Activated T-helper 17 cell treated with anti-CD3 and anti-CD28 coated beads, Interleukin-2, amount 50 U/mL, for 72 hours (primary cell): Measurements from ENCODE around the gene UBE4A. TPM values are rescaled to one million over a fixed set of nuclear protein-coding genes. Genes with fewer than 3 reads are reported as not detected.
A peak's percentile ranks its signal among the peaks of the same experiment; 100 is the strongest.

Experiments used
- ATAC-seq: fragments of 150-1000 bp; cut with Tn5 transposase; replicated peaks from 2 replicates; pipeline ENCODE4 v1.10.0; 2021; ENCODE audit warnings: mild to moderate bottlenecking, moderate library complexity
- H3K27ac Mint-ChIP-seq: one replicate; pipeline ENCODE4 v1.8.0; 2022; ENCODE audit warnings: mixed read lengths
- H3K27me3 Mint-ChIP-seq: one replicate; pipeline ENCODE4 v1.8.0; 2022; ENCODE audit warnings: mixed read lengths
- H3K36me3 Mint-ChIP-seq: one replicate; pipeline ENCODE4 v1.8.0; 2022; ENCODE audit warnings: low read depth, mild to moderate bottlenecking, mixed read lengths
- H3K4me1 Mint-ChIP-seq: one replicate; pipeline ENCODE4 v1.8.0; 2022; ENCODE audit warnings: mixed read lengths
- H3K4me3 Mint-ChIP-seq: one replicate; pipeline ENCODE4 v1.8.0; 2022; ENCODE audit warnings: mild to moderate bottlenecking, mixed read lengths
- H3K9me3 Mint-ChIP-seq: one replicate; pipeline ENCODE4 v1.8.0; 2022; ENCODE audit warnings: mixed read lengths
- total RNA-seq, 2 donors: library from RNA; stranded (reverse); gene quantifications; one replicate each; pipeline ENCODE4 v1.2.3, GENCODE V29; 2022

The UBE4A gene
- total RNA-seq, 2 donors from 2014 or later, result 40.9 to 48.3 TPM

DNA sequence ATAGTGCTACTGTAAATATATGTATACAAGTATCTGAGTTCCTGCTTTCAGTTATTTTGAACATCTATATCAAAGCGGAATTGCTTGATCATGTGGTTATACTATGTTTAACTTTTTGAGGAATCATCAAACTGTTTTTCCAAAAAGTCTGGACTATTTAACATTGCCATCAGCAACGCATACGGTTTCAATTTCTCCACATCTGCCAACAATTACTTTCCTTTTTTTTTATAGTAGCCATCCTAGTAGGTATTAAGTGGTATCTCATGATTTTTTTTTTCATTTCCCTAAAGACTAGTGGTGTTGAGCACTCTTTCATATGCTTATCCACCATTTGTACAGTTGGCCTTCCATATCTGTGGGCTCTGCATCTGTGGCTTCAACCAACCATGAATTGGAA, 1.3 kb upstream of the UBE4A start:
- Mint-ChIP-seq H3K36me3 (peaks cover 51% of the 10 kb centered on the region), H3K4me1 (peaks cover 26% of the 10 kb centered on the region), H3K27me3 (no peaks in the 10 kb centered on the region), H3K27ac (peak overlapping the region; percentile 99), H3K4me3 (peak overlapping the region; percentile 100), H3K9me3 (no peaks in the 10 kb centered on the region)
- no peak for ATAC-seq

DNA sequence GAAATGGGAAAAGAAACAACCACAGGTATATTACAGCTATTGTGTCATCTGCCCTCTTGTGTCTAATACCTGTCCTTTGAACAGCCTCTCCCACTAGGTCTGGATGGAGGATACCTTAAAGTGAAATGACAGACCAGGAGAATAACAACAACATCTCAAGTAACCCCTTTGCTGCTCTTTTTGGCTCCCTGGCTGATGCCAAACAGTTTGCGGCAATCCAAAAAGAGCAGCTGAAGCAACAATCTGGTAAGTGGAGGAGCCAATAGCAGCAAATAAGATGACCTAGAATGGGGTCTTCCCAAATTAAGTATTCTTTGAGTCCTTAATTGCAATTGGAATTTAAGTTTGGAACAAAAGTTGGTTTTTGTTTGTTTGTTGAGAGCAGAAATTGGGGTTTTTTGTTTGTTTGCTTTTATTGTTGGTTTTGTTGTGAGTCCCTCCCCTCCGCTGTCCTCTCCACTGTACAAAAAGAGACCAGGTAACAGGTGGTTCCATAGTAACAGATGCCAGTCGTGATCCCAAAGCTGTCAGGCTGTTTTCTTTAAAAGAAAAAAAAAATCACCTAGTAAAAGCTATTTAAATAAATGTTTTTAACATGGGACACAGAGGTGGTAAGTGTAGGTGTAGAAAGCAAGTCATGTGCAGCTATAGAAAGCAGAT, 5.7 kb downstream of the UBE4A start:
- no peak for ATAC-seq
- Mint-ChIP-seq H3K9me3 (no peaks in the 10 kb centered on the region), H3K27ac (peak overlapping the region; percentile 42), H3K36me3 (peaks cover 91% of the 10 kb centered on the region), H3K4me1 (peaks cover 15% of the 10 kb centered on the region), H3K27me3 (no peaks in the 10 kb centered on the region), H3K4me3 (no peak overlapping the region)

DNA sequence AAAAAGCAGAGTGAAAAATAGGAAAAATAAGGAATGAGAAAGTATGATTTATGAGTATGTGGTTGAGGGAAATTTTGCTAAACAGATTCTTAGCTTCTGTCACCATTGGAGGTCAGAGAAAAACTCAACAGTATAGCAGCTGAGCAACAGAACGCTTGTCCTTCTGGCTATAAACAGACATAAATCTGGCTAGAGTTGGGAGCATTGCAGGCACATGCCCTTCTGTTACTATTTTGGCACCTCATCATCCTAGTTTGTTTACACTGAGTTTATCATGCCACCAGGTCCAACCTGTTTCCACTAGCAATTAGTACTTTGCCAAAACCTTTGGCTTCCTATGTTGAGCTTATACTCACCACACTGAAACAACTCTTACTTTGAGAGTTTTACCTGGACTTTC, 6.9 kb downstream of the UBE4A start:
- ATAC-seq, result no peak
- H3K9me3 Mint-ChIP-seq, result no peaks in the 10 kb centered on the region
- peaks cover 100% of the 10 kb centered on the region for H3K36me3 Mint-ChIP-seq
- peaks cover 14% of the 10 kb centered on the region for H3K4me1 Mint-ChIP-seq
- H3K27ac Mint-ChIP-seq, result no peak overlapping the region
- no peaks in the 10 kb centered on the region for H3K27me3 Mint-ChIP-seq
- no peak overlapping the region for H3K4me3 Mint-ChIP-seq

DNA sequence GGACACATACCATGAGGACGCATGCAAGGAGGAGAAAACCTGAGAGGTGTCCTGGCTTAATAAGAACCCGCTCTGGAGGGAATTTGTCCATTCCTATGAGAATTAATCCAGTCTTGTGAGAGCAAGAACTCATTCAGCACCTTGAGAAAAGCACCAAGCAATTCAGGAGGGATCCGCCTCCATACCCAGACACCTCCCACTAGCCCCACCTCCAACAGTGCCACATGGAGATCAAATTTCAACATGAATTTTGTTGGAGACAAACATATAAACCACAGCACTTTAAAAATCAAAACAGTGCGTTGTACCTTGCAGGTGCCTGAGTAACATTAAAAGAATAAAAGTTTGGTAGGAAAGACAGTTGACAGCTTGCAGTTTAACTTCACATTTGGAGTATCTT, 11.4 kb downstream of the UBE4A start:
- H3K27ac Mint-ChIP-seq, result no peak overlapping the region
- H3K9me3 Mint-ChIP-seq, result no peaks in the 10 kb centered on the region
- no peak overlapping the region for H3K4me3 Mint-ChIP-seq
- ATAC-seq, result no peak
- H3K36me3 Mint-ChIP-seq, result peaks cover 100% of the 10 kb centered on the region
- H3K27me3 Mint-ChIP-seq, result no peaks in the 10 kb centered on the region
- no peaks in the 10 kb centered on the region for H3K4me1 Mint-ChIP-seq

DNA sequence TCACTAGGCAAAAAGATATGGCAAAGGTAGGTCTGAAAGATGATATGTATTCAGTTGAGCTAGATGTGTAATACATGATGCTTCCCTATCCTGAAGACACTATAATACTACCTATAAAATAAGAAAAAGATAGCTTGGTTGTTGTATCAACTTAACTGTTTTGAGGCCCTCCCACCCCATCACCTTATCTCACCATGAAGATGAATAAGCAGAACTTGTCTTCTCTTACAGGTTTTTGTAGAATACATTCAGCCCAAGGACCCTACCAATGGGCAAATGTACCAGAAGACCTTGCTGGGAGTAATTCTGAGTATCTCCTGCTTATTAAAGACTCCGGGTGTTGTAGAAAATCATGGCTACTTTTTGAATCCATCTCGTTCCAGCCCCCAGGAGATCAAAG, 13.9 kb downstream of the UBE4A start:
- H3K36me3 Mint-ChIP-seq, result peaks cover 100% of the 10 kb centered on the region
- H3K9me3 Mint-ChIP-seq, result no peaks in the 10 kb centered on the region
- no peak overlapping the region for H3K4me3 Mint-ChIP-seq
- no peaks in the 10 kb centered on the region for H3K27me3 Mint-ChIP-seq
- H3K4me1 Mint-ChIP-seq, result no peaks in the 10 kb centered on the region
- no peak for ATAC-seq
- no peak overlapping the region for H3K27ac Mint-ChIP-seq

DNA sequence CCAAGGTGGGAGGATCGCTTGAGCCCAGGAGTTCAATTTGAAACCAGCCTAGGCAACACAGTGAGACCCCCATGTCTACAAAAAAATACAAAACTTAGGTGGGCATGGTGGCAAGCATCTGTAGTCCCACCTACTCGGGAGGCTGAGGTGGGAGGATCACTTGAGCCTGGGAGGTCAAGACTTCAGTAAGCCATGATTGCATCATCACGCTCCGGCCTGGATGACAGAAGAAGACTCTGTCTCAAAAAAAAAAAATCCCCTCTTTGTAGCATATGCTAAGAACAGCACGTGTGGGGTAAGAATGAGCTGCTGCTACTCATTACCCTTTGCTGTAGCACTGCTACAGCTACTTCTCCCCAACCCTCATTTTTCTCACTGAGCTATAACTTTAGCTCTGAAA, 14.5 kb downstream of the UBE4A start:
- H3K9me3 Mint-ChIP-seq, result no peaks in the 10 kb centered on the region
- ATAC-seq, result no peak
- H3K4me1 Mint-ChIP-seq, result no peaks in the 10 kb centered on the region
- no peaks in the 10 kb centered on the region for H3K27me3 Mint-ChIP-seq
- no peak overlapping the region for H3K4me3 Mint-ChIP-seq
- peaks cover 100% of the 10 kb centered on the region for H3K36me3 Mint-ChIP-seq
- no peak overlapping the region for H3K27ac Mint-ChIP-seq

DNA sequence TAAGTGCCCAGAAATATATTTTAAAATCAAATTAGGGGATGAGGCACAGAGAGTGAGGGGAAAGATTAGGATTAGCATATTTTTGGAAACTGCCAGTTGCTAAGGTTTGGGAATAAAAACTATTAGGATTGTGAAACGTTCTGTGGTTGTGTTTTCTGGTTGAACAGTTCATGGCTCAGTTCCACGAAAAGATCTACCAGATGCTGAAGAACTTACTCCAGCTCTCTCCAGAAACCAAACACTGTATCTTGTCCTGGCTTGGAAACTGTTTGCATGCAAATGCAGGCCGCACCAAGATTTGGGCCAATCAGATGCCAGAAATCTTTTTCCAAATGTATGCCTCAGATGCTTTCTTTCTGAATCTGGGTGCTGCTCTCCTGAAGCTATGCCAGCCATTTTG, 15.3 kb downstream of the UBE4A start:
- H3K4me3 Mint-ChIP-seq, result no peak overlapping the region
- H3K27me3 Mint-ChIP-seq, result no peaks in the 10 kb centered on the region
- H3K27ac Mint-ChIP-seq, result no peak overlapping the region
- no peaks in the 10 kb centered on the region for H3K4me1 Mint-ChIP-seq
- H3K9me3 Mint-ChIP-seq, result no peaks in the 10 kb centered on the region
- ATAC-seq, result no peak
- H3K36me3 Mint-ChIP-seq, result peaks cover 100% of the 10 kb centered on the region

DNA sequence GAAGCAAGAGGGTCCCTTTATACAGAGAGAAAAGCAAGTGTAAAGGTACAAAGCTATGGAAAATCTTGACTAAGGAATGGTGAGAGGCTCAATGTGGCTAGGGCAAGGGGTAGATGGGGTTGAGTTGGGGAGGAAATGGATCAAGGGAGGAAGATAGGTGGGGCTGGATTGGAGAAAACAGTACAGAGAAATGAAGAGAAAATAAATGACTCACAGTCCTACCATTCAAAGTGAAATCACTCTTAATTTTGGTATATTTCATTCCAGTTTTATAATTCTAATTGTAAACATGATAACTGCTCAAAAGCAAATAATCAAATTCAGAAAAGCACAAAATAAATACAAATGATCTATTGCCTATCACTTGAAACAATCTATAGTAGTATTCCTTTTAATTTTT, 16.6 kb downstream of the UBE4A start:
- Mint-ChIP-seq H3K4me1 (no peaks in the 10 kb centered on the region), H3K27ac (peak overlapping the region; percentile 66), H3K27me3 (no peaks in the 10 kb centered on the region), H3K4me3 (no peak overlapping the region), H3K36me3 (peaks cover 99% of the 10 kb centered on the region), H3K9me3 (no peaks in the 10 kb centered on the region)
- no peak for ATAC-seq

DNA sequence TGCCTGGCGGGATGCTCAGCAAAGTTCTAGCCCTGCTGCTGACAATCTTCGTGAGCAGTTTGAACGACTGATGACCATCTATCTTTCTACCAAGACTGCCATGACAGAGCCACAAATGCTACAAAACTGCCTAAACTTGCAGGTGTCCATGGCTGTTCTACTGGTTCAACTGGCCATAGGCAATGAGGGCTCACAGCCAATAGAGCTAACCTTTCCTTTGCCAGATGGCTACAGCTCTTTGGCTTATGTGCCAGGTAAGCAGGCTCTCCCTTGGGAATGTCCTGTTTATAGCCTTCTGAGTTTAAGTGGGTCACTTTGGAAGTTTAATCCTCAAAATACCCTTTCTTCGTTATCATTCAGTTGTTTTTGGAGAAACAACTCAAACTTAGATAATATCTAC, 20.1 kb downstream of the UBE4A start:
- Mint-ChIP-seq H3K36me3 (peaks cover 99% of the 10 kb centered on the region), H3K4me1 (no peaks in the 10 kb centered on the region), H3K9me3 (no peaks in the 10 kb centered on the region), H3K27me3 (no peaks in the 10 kb centered on the region), H3K27ac (no peak overlapping the region), H3K4me3 (no peak overlapping the region)
- ATAC-seq, result no peak

DNA sequence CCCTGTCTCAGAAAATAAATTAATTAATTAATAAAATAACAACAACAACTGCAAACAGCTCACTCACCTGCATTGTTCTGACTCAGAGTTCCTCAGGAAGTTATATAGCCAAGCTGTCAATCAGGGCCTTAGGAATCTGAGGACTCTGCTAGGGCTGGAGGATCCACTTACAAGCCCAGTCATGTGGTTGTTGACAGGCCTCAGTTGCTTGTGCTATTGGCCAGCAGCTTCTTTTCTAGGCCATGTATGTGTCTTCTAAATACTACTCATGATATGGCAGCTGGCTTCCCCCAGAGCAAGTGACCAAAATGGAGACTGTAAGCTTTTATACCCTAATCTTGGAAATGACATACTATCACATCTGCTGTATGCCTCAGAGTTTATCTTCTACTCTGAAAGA, 21.2 kb downstream of the UBE4A start:
- H3K36me3 Mint-ChIP-seq, result peaks cover 99% of the 10 kb centered on the region
- no peaks in the 10 kb centered on the region for H3K9me3 Mint-ChIP-seq
- no peak for ATAC-seq
- no peak overlapping the region for H3K4me3 Mint-ChIP-seq
- no peaks in the 10 kb centered on the region for H3K27me3 Mint-ChIP-seq
- H3K27ac Mint-ChIP-seq, result no peak overlapping the region
- H3K4me1 Mint-ChIP-seq, result no peaks in the 10 kb centered on the region

DNA sequence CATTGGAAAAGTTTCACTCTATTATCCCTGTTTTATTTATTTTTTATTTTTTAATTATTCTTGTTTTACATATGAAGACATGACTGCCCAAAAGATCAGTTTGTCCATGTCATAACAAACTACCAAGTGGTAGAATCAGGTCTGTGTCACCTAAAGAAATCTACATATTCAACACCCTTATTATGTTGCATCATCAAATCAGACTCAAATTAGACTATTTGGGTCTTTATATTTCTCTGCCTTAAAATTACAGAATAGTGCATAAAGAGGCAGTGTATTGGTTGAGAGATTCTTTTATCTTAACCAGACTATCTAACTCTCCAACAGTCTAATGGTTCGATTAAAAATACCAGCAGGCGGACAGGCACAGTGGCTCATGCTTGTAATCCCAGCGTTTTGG, 23.6 kb downstream of the UBE4A start:
- Mint-ChIP-seq H3K27ac (no peak overlapping the region), H3K27me3 (no peaks in the 10 kb centered on the region), H3K4me1 (no peaks in the 10 kb centered on the region), H3K4me3 (no peak overlapping the region), H3K9me3 (no peaks in the 10 kb centered on the region), H3K36me3 (peaks cover 99% of the 10 kb centered on the region)
- ATAC-seq, result no peak

DNA sequence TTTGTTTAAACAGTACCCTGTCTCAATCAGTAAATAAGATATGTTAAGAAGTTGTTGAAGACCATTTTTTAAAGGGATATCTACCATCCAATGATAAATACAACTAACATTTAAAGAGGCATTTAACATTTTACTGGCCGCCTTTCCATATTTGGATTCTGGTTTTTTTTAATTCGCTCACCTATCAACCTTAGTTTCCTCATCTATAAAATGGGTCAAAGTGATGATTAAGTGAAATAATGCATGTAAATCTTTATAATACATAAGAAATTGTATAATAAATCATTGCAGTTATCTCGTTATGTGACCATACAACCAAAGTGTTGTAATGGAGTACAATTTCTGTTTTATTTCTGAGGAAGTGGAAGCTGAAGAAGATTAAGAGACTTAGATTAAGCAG, 24.3 kb downstream of the UBE4A start:
- H3K9me3 Mint-ChIP-seq, result no peaks in the 10 kb centered on the region
- H3K36me3 Mint-ChIP-seq, result peaks cover 99% of the 10 kb centered on the region
- H3K4me3 Mint-ChIP-seq, result no peak overlapping the region
- no peaks in the 10 kb centered on the region for H3K4me1 Mint-ChIP-seq
- ATAC-seq, result no peak
- no peak overlapping the region for H3K27ac Mint-ChIP-seq
- H3K27me3 Mint-ChIP-seq, result no peaks in the 10 kb centered on the region

DNA sequence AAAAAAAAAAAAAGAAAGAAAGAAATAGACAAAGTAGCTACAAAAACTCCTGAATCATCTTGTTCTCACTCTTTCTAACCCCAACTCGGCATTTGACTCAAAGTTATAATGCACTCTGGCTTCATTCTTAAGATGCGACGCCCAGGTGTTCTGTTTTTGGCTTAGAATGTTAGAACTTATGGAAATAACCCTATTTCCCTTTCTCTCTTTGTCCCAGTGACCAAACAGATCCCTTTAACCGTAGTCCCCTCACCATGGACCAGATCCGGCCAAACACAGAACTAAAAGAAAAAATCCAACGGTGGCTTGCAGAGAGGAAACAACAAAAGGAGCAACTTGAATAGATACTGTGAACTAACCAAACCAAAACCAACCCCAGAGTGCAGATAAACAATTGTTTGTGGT, 36.7 kb downstream of the UBE4A start:
- peak overlapping the region; percentile 99 for H3K27ac Mint-ChIP-seq
- ATAC-seq, result peak; percentile 67
- H3K27me3 Mint-ChIP-seq, result no peaks in the 10 kb centered on the region
- peaks cover 91% of the 10 kb centered on the region for H3K36me3 Mint-ChIP-seq
- peaks cover 20% of the 10 kb centered on the region for H3K4me1 Mint-ChIP-seq
- H3K4me3 Mint-ChIP-seq, result peak overlapping the region; percentile 55
- H3K9me3 Mint-ChIP-seq, result no peaks in the 10 kb centered on the region

DNA sequence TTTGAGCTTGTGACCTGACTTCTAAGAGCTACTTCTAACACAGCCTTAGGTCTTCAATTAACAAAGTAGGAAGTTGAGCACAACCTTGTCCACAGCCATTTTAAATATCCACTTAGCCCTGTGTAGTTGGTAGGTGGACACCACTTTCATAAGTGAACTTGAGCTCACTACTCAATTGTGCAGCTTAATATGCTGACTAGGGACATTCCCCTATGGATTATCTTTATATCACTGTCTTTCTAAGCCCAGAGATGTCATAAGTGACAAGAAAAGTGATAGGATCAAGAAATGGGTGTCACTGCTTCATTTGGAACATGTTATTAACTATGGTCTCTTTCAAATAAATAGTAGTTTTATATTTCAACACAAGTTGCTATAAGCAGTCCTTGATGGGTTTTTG, 38.0 kb downstream of the UBE4A start:
- no peaks in the 10 kb centered on the region for H3K27me3 Mint-ChIP-seq
- ATAC-seq, result no peak

DNA sequence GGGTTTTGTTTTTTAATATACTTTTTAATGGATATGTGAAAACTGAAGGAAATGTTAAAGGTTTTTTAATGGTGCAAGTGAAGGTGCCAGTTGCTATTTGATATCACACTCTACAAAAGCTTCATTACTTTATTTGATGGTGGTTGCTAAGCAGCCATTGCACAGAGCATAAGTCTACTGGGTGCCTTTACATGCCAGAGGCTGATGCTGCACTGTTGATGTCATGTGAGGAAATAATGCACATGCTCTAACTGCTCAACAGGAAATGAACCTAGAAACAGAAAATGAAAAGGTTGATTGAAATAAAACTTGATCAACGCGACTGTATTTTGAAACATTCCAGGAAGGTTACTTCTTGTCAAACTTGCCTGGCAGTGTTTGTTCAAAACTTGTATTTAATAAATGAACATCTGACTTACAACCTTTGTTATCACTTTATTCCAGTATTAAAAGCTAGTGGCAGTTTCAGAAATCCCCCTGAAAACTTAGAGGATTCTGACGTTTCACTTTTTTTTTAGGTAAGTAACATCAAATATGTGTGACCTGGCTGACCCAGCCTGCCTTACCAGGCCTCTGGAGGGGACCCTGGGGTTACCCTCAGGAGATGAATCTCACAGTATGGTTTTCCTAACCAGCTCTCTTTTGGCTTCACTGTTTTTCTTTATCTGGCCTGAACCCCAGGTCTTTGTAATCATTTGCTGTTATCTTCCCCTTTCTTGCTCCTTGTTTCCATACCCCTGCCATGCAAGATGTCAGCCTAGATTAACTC, 39.6 kb downstream of the UBE4A start:
- Mint-ChIP-seq H3K36me3 (peaks cover 86% of the 10 kb centered on the region), H3K4me3 (peak overlapping the region; percentile 92), H3K27me3 (no peaks in the 10 kb centered on the region), H3K9me3 (no peaks in the 10 kb centered on the region), H3K4me1 (peaks cover 30% of the 10 kb centered on the region), H3K27ac (peak overlapping the region; percentile 99)
- ATAC-seq, result peak; percentile 74

More for the DNA sequence above, 38.0 kb downstream of the UBE4A start:
- peaks cover 24% of the 10 kb centered on the region for H3K4me1 Mint-ChIP-seq
- H3K36me3 Mint-ChIP-seq, result peaks cover 91% of the 10 kb centered on the region
- no peak overlapping the region for H3K4me3 Mint-ChIP-seq
- no peaks in the 10 kb centered on the region for H3K9me3 Mint-ChIP-seq
- peak overlapping the region; percentile 99 for H3K27ac Mint-ChIP-seq
